Chondrocyte (in vitro differentiated cells): ENCODE measurements around the gene CNN1. TPM values are rescaled to one million over a fixed set of nuclear protein-coding genes. Genes with fewer than 3 reads are reported as not detected.

Source experiments
- DNase-seq: peaks from one replicate; pipeline ENCODE4 v3.0.0; 2021; ENCODE audit warnings: mixed read lengths, low spot score
- H3K27ac Mint-ChIP-seq: one replicate; pipeline ENCODE4 v1.8.0; 2021; ENCODE audit warnings: mild to moderate bottlenecking, moderate library complexity, mixed read lengths; ENCODE audit not compliant: unreplicated experiment
- H3K27me3 Mint-ChIP-seq: 2 replicates; pipeline ENCODE4 v1.8.0; 2021; ENCODE audit warnings: low read depth, mixed read lengths
- H3K36me3 Mint-ChIP-seq: 2 replicates; pipeline ENCODE4 v1.8.0; 2021; ENCODE audit warnings: low read depth, mixed read lengths
- H3K4me1 Mint-ChIP-seq: 2 replicates; pipeline ENCODE4 v1.8.0; 2021; ENCODE audit warnings: low read depth, mild to moderate bottlenecking, mixed read lengths
- H3K4me3 Mint-ChIP-seq: one replicate; pipeline ENCODE4 v1.8.0; 2021; ENCODE audit warnings: mild to moderate bottlenecking, moderate library complexity, mixed read lengths; ENCODE audit not compliant: unreplicated experiment
- H3K9me3 Mint-ChIP-seq: 2 replicates; pipeline ENCODE4 v1.8.0; 2021; ENCODE audit warnings: low read depth, mixed read lengths
- CTCF ChIP-seq: fragments of 200-600 bp; sonication (generic); IDR thresholded peaks from 2 replicates; pipeline ENCODE4 v1.5.0; 2021; ENCODE audit warnings: antibody characterized with exemption, mild to moderate bottlenecking, moderate library complexity
- total RNA-seq: library from RNA; stranded (reverse); gene quantifications from 3 replicates; pipeline ENCODE4 v1.2.1, GENCODE V29; 2021

The CNN1 gene
- total RNA-seq, 1 donor from 2014 or later = 199 TPM

GRCh38 chr19:11547929-11548700 is 9.5 kb downstream of the CNN1 start:
- no peak for TF ChIP-seq CTCF
- H3K4me1 Mint-ChIP-seq = peaks cover 10% of the 10 kb centered on the region
- no peak overlapping the region for H3K27ac Mint-ChIP-seq
- H3K9me3 Mint-ChIP-seq = no peaks in the 10 kb centered on the region
- no peak overlapping the region for H3K4me3 Mint-ChIP-seq
- peaks cover 12% of the 10 kb centered on the region for H3K36me3 Mint-ChIP-seq
- no peak for DNase-seq
- H3K27me3 Mint-ChIP-seq = no peaks in the 10 kb centered on the region

- no peak for TF ChIP-seq CTCF
- no peak for DNase-seq
- no peaks in the 10 kb centered on the region for H3K27me3 Mint-ChIP-seq
- H3K4me1 Mint-ChIP-seq = peaks cover 10% of the 10 kb centered on the region
- no peak overlapping the region for H3K27ac Mint-ChIP-seq
- H3K9me3 Mint-ChIP-seq = no peaks in the 10 kb centered on the region
- H3K36me3 Mint-ChIP-seq = peaks cover 10% of the 10 kb centered on the region
- H3K4me3 Mint-ChIP-seq = no peak overlapping the region
Measured at GRCh38 chr19:11549386-11549953, 10.8 kb downstream of the CNN1 start.

- peaks cover 9% of the 10 kb centered on the region for H3K36me3 Mint-ChIP-seq
- H3K27ac Mint-ChIP-seq = no peak overlapping the region
- no peak overlapping the region for H3K4me3 Mint-ChIP-seq
- DNase-seq = no peak
- H3K4me1 Mint-ChIP-seq = peaks cover 8% of the 10 kb centered on the region
- H3K9me3 Mint-ChIP-seq = no peaks in the 10 kb centered on the region
- H3K27me3 Mint-ChIP-seq = no peaks in the 10 kb centered on the region
- no peak for TF ChIP-seq CTCF
Measured at GRCh38 chr19:11550265-11550664, 11.6 kb downstream of the CNN1 start.

GRCh38 chr19:11551603-11552235 is 13.1 kb downstream of the CNN1 start:
- Mint-ChIP-seq H3K27ac (no peak overlapping the region), H3K4me3 (no peak overlapping the region), H3K36me3 (peaks cover 9% of the 10 kb centered on the region), H3K27me3 (no peaks in the 10 kb centered on the region), H3K4me1 (peaks cover under 1% of the 10 kb centered on the region), H3K9me3 (no peaks in the 10 kb centered on the region)
- peak; percentile 71 for TF ChIP-seq CTCF
- DNase-seq = no peak

GRCh38 chr19:11552666-11553372 is 14.2 kb downstream of the CNN1 start:
- H3K27me3 Mint-ChIP-seq = no peaks in the 10 kb centered on the region

More at GRCh38 chr19:11552666-11553372, 14.2 kb downstream of the CNN1 start:
- Mint-ChIP-seq H3K36me3 (peaks cover 9% of the 10 kb centered on the region), H3K27ac (no peak overlapping the region), H3K4me3 (no peak overlapping the region), H3K9me3 (no peaks in the 10 kb centered on the region), H3K4me1 (peaks cover 9% of the 10 kb centered on the region)
- DNase-seq = no peak
- no peak for TF ChIP-seq CTCF
